ENCODE data around the gene SHOC2.

The SHOC2 gene

DNA sequence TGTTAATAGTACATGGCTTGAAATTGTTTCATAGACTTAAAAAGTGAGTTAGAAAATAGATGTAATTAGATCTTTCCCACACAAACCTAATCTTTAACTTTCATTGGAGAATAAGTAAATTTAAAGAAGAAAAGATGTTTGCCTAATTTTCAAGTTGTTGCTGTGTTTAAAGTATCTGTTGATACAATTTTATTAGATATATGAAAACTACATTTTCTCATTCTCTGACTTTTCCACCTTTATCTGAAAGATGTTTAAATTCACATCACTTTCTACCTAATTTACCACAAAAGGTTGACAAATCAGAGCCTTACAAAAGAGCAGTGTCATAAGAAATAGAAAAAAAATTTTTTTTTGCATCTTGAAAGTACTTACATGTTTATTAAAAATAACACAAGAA, 45.8 kb downstream of the SHOC2 start:
- TF ChIP-seq ZFX (IDR thresholded peaks at IDR 0.05; ENCODE audit: borderline replicate concordance) = no peak
- TF ChIP-seq, protein P1, sequence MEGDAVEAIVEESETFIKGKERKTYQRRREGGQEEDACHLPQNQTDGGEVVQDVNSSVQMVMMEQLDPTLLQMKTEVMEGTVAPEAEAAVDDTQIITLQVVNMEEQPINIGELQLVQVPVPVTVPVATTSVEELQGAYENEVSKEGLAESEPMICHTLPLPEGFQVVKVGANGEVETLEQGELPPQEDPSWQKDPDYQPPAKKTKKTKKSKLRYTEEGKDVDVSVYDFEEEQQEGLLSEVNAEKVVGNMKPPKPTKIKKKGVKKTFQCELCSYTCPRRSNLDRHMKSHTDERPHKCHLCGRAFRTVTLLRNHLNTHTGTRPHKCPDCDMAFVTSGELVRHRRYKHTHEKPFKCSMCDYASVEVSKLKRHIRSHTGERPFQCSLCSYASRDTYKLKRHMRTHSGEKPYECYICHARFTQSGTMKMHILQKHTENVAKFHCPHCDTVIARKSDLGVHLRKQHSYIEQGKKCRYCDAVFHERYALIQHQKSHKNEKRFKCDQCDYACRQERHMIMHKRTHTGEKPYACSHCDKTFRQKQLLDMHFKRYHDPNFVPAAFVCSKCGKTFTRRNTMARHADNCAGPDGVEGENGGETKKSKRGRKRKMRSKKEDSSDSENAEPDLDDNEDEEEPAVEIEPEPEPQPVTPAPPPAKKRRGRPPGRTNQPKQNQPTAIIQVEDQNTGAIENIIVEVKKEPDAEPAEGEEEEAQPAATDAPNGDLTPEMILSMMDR (IDR thresholded peaks at IDR 0.05) = no peak

DNA sequence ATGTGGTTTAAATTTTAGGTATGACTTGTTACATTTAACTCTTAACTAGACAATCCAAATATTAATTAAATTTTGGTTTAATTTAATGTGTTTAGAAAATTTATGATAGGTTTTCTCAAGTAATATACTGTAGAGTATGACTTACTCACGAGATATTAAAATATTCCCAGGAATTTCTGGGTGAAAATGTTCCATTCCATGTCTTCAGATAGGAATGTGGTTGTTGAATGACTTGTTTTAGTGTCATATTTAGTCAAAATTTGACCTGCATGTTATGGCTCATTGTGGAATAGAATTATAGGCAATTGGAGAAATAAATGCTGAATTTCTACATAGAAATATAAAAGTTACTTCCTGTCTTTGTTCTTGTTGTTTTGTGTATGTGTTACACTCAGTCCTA, 46.7 kb downstream of the SHOC2 start:
- TF ChIP-seq ZFX (IDR thresholded peaks at IDR 0.05; ENCODE audit: borderline replicate concordance) = no peak
- TF ChIP-seq, protein P1 (IDR thresholded peaks at IDR 0.05) = no peak
- H3K27ac ChIP-seq = no peak overlapping the region

More for the DNA sequence above, 45.8 kb downstream of the SHOC2 start:
- no peak overlapping the region for H3K27ac ChIP-seq

DNA sequence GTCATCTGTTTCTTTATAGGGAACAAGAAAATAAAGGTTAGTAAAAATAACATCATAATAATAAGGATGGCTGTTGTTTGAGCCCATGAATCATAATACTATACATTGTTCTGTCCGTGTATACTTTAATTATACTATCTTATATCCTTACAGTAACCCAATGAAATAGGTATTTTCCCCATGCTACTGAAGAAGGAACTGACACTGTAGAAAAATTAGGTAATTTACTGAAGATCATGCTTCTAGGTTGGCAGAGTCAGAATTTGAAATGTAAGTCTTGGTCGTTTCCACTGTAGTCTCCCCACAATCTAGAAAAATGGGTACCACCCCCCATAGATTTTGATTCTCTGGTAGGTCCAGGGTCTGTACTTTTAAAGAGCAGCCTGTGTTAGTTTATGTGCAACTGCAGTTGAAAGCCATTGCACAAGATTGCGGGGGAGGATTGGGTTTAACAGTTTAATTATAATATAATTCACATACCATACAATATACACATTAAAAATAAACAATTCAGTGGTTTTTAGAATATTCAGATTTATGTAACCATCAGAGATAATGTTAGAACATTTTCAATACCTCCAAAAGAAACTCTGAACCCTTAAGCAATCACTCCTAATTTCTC, 47.7 kb downstream of the SHOC2 start:
- TF ChIP-seq ZFX (IDR thresholded peaks at IDR 0.05; ENCODE audit: borderline replicate concordance) = no peak
- TF ChIP-seq, protein P1 (IDR thresholded peaks at IDR 0.05) = no peak
- no peak overlapping the region for H3K27ac ChIP-seq

DNA sequence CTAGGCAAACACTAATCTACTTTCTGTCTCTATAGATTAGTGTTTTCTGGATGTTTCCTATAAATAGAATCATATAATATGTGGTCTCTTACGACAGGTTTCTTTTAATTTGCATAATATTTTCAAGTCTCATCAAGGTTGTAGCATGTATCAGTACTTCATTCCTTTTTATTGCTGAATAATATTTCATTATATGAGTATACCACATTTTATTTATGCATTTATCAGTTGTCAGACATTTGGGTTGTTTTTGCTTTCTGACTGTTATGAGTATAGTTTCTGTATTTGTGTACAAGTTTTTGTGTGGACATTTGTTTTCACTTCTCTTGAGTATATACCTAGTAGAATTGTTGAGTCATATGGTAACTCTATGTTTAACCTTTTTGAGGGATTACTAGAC, 48.2 kb downstream of the SHOC2 start:
- H3K27ac ChIP-seq = no peak overlapping the region
- no peak for TF ChIP-seq ZFX (IDR thresholded peaks at IDR 0.05; ENCODE audit: borderline replicate concordance)
- TF ChIP-seq, protein P1 (IDR thresholded peaks at IDR 0.05) = no peak

DNA sequence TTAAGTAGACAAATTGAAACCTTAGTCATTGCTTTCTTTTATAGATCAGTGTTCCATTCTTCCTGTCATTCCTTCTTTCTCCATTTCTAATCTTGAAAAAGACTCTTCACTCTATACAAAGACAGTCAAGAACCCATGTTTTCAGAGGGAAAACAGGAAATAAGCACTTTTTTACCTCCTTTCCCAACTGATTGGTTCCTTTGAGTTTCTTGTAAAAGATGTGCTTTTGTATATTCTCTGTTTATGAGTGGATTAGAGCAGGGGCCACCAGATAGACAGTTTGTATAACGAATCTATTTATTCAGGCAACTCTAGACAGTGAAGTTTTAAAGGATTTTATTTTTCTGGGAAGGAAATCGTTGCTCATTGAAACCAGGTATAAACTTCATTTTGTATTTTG, 49.8 kb downstream of the SHOC2 start:
- no peak overlapping the region for H3K27ac ChIP-seq
- TF ChIP-seq, protein P1 (IDR thresholded peaks at IDR 0.05) = no peak
- no peak for TF ChIP-seq ZFX (IDR thresholded peaks at IDR 0.05; ENCODE audit: borderline replicate concordance)

DNA sequence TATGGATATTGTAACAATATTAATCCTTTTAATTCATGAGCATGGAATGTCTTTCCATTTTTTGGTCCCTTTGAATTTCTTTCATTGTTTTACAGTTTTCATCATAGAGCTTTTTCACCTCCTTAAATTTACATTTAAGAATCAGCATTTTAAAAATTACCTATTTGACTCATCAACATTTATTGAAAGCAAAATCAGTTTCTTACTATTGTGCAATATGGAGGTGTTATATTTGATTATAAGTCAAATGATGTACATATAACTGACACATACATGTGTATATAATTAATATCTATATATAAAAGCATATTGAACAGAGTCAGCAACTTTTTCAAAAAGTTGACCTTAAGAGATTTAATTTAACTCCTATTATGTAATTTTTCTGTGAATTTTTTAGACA, 52.2 kb downstream of the SHOC2 start:
- TF ChIP-seq, protein P1 (IDR thresholded peaks at IDR 0.05) = no peak
- no peak for TF ChIP-seq ZFX (IDR thresholded peaks at IDR 0.05; ENCODE audit: borderline replicate concordance)
- H3K27ac ChIP-seq = no peak overlapping the region

DNA sequence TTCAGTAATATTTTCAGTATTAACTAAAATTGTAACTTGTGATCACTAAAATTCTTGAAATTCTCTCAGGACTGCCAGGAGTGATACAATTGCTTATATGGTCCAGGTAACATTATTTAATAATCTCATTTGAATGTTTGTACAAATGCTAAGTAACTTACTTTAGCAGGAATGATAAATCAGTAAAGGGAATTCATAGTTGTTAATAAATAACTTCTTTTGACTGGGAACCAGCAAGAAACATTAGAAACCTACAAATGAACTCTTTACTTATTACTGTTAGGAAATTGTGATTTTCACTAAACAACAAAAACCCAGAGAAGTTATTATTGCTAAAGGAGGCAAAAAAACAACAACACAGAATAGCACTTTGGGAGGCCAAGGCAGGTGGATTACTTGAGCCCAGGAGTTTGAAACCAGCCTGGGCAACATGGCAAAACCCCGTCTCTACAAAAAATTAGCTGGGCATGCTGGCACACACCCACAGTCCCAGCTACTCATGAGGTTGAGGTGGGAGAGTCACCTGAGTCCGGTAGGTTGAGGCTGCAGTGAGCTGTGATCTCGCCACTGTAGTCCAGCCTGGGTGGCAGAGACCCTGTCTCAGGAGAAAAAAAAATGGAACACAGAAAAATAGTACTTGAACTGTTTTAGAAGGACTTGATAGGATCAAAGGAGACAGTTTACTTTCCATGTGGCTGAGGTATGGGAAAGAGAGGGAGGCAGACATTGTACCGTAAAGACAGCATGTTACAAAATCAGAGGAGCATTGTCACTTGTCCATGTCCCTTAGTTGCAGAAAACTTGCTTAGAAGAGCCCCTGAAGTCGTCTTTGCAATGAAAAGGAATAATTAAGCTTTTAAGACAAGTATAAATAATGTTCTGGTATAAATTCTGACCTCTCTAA, 53.1 kb downstream of the SHOC2 start:
- no peak overlapping the region for H3K27ac ChIP-seq
- TF ChIP-seq, protein P1 (IDR thresholded peaks at IDR 0.05) = no peak
- no peak for TF ChIP-seq ZFX (IDR thresholded peaks at IDR 0.05; ENCODE audit: borderline replicate concordance)

Data from 22Rv1 (cell line).